Activated T-helper 2 cell treated with anti-CD3 and anti-CD28 coated beads, Interferon-gamma antibody, Interleukin-2, Interleukin-4, amounts not matched to agents 10 μg/mL and 5 μg/mL and 100 μg/mL, durations not matched to agents 14 hours and 24 hours and 36 hours (primary cell): ENCODE measurements around the gene RCAN2. TPM values are rescaled to one million over a fixed set of nuclear protein-coding genes. Genes with fewer than 3 reads are reported as not detected.

Source experiments
- DNase-seq: peaks from one replicate; pipeline ENCODE4 v3.0.0; 2021; ENCODE audit warnings: low spot score
- H3K27ac Mint-ChIP-seq: one replicate; pipeline ENCODE4 v1.8.0; 2021; ENCODE audit warnings: mixed read lengths
- H3K27me3 Mint-ChIP-seq: one replicate; pipeline ENCODE4 v1.8.0; 2021; ENCODE audit warnings: low read depth, mixed read lengths
- H3K36me3 Mint-ChIP-seq: one replicate; pipeline ENCODE4 v1.8.0; 2021; ENCODE audit warnings: low read depth, mixed read lengths
- H3K4me1 Mint-ChIP-seq: one replicate; pipeline ENCODE4 v1.8.0; 2021; ENCODE audit warnings: low read depth, mixed read lengths
- H3K4me3 Mint-ChIP-seq: one replicate; pipeline ENCODE4 v1.8.0; 2021; ENCODE audit warnings: low read depth, mild to moderate bottlenecking, moderate library complexity, mixed read lengths
- H3K9me3 Mint-ChIP-seq: one replicate; pipeline ENCODE4 v1.8.0; 2021; ENCODE audit warnings: mixed read lengths
- intact Hi-C: fragments of 100-400 bp; cut with micrococcal nuclease; formaldehyde crosslinking; loops from one replicate; pipeline ENCODE4 v1.15.1; 2023
- total RNA-seq: library from RNA; stranded (reverse); gene quantifications from 2 replicates; pipeline ENCODE4 v1.2.3, GENCODE V29; 2022

RCAN2 gene
- total RNA-seq, 1 donor from 2014 or later = not detected

DNA sequence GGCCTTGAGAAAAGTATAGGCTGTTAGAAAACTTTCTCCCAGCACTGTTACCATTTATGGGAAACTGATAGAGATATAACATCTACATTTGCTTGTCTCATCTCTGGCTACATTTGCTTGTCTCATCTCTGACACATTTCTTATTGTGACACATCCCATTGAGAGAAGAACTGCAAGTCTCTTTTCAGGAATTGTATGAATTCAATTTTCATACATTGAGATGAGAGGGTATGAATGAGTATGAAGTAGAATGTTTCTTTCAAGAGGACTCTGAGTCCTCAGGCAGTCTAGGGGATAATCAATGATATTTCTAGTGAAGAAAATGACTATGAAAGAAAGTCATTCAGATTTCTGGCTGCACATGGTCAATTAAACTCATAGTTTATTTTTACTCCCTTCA lies 282.9 kb downstream of the RCAN2 start:
- Mint-ChIP-seq H3K4me1 (no peaks in the 10 kb centered on the region), H3K27ac (no peak overlapping the region), H3K9me3 (no peaks in the 10 kb centered on the region), H3K4me3 (no peak overlapping the region), H3K27me3 (peaks cover 13% of the 10 kb centered on the region), H3K36me3 (no peaks in the 10 kb centered on the region)
- intact Hi-C loops = no loop called here
- no peak for DNase-seq

DNA sequence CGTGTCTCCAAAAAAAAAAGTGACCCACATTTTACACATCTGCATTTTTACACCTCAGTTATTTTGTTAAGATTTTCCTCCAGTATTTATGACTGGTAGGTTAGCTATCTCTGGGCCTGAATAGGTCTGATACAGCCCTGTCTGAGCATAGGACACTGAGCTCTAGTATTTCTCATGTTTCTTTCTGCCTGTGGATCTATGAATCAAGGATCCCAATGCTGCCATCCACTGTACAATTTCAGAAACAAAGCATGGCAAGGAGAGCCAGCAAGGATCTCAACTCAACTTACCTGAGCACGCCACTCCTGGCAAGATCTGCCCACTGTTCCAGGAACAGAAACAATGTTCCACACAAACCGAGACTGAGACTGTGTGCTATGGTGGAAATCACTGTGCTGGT lies 284.1 kb downstream of the RCAN2 start:
- Mint-ChIP-seq H3K27me3 (peaks cover 13% of the 10 kb centered on the region), H3K27ac (no peak overlapping the region), H3K9me3 (no peaks in the 10 kb centered on the region), H3K36me3 (no peaks in the 10 kb centered on the region), H3K4me1 (no peaks in the 10 kb centered on the region), H3K4me3 (no peak overlapping the region)
- DNase-seq = no peak
- intact Hi-C loops = no loop called here

DNA sequence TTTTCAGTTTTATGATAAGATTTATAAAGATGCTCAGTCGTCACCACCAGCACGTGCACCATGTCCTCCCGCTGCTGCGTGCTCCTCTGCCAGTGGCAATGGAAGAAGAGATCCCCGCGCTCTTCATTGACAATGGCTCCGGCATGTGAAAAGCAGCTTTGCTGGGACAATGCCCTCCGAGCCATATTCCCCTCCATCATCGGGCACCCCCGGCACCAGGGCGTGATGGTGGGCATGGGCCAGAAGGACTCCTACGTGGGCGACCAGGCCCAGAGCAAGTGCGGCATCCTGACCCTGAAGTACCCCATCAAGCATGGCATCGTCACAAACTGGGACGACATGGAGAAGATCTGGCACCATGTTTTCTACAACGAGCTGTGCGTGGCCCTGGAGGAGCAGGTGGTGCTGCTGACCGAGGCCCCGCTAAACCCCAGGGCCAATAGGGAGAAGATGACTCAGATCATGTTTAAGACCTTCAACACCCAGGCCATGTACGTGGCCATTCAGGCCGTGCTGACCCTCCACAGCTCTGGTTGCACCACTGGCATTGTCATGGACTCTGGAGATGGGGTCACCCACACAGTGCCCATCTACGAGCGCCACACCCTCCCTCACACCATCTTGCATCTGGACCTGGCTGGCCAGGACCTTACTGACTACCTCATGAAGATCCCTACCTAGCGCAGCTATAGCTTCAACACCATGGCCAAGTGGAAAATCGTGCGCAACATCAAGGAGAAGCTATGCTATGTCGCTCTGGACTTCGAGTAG lies 286.2 kb downstream of the RCAN2 start:
- H3K27ac Mint-ChIP-seq = no peak overlapping the region
- no peak overlapping the region for H3K4me3 Mint-ChIP-seq
- H3K36me3 Mint-ChIP-seq = no peaks in the 10 kb centered on the region
- peaks cover 15% of the 10 kb centered on the region for H3K27me3 Mint-ChIP-seq
- intact Hi-C loops = no loop called here
- H3K4me1 Mint-ChIP-seq = no peaks in the 10 kb centered on the region
- DNase-seq = no peak
- H3K9me3 Mint-ChIP-seq = no peaks in the 10 kb centered on the region

DNA sequence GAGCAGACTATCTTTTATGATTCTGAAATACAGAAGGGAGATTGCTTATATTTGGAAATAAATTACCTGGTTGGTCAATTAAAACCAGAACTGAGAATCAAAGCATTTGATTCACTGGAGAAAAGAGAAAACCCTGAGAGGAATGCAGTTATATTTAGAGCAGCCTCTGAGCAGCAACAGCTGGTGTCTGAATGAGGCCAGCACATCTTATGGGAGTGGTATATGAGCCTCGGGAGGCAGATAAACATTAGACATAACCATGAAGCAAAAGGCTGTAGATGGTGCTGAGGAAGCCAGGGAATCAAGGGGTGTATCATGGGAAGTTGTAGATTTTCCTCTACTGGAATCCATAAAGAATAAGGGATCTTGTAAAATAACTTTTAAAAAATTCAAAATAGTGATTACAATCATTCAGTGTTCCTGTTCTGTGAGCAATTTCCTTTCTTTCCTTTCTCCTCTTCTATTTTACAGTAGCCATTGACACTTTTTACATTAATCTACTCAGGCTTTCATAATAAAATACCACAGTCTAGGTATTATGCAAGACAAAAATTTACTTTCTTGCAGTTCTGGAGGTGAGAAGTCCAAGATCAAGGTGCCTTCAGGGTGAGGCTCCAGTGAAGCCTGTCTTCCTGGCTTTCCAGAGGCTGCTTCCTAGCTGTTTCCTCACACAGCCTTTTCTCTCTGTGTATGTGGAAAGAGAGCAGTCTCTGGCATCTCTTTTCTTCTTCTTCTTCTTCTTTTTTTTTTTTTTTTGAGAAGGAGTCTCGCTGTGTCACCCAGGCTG lies 287.7 kb downstream of the RCAN2 start:
- no peaks in the 10 kb centered on the region for H3K36me3 Mint-ChIP-seq
- no peaks in the 10 kb centered on the region for H3K9me3 Mint-ChIP-seq
- H3K27ac Mint-ChIP-seq = no peak overlapping the region
- no peak for DNase-seq
- H3K4me1 Mint-ChIP-seq = no peaks in the 10 kb centered on the region
- intact Hi-C loops = no loop called here
- H3K4me3 Mint-ChIP-seq = no peak overlapping the region
- H3K27me3 Mint-ChIP-seq = peaks cover 16% of the 10 kb centered on the region

DNA sequence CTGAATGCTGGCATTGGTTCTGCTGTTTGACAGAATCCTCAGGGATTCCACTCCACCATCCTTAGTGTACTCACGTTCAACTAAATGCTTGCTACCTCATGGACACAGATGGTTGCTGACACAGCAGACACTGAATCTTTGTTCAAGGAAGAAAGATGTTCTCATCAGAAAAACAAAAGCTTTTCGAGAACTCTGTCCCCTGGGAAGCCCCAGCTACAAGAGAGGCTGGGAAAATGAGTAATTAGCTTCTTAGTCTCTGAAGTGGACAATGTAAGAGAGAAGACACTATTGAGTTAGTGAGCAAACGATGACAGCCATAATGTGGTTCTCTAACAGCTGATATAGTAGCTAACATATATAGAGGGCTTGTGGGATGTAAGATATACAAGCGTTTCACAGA lies 289.5 kb downstream of the RCAN2 start:
- H3K36me3 Mint-ChIP-seq = no peaks in the 10 kb centered on the region
- peaks cover 13% of the 10 kb centered on the region for H3K27me3 Mint-ChIP-seq
- H3K27ac Mint-ChIP-seq = no peak overlapping the region
- no peak for DNase-seq
- H3K4me1 Mint-ChIP-seq = no peaks in the 10 kb centered on the region
- H3K9me3 Mint-ChIP-seq = no peaks in the 10 kb centered on the region
- no peak overlapping the region for H3K4me3 Mint-ChIP-seq
- intact Hi-C loops = no loop called here

DNA sequence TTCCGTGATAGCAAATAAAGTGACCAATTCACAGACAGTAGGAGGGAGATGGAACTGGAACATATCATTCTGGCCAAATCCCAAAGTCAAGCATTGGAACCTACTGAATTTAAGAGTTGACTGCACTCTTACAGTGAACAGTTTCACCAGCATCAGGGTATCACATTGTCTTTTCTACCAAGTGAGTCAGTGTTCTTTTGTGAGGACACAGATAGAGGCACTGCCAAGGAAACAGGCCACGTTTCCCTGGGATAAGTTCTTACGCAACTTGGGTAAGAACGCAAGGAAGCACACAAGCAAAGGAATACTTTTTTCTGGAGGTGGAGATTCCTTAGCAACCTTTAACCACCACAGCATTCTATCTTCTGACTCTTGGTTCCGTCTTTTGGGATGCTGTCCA lies 291.9 kb downstream of the RCAN2 start:
- Mint-ChIP-seq H3K9me3 (no peaks in the 10 kb centered on the region), H3K36me3 (no peaks in the 10 kb centered on the region), H3K27me3 (peaks cover 20% of the 10 kb centered on the region), H3K4me1 (no peaks in the 10 kb centered on the region), H3K27ac (no peak overlapping the region), H3K4me3 (no peak overlapping the region)
- no peak for DNase-seq
- intact Hi-C loops = no loop called here

DNA sequence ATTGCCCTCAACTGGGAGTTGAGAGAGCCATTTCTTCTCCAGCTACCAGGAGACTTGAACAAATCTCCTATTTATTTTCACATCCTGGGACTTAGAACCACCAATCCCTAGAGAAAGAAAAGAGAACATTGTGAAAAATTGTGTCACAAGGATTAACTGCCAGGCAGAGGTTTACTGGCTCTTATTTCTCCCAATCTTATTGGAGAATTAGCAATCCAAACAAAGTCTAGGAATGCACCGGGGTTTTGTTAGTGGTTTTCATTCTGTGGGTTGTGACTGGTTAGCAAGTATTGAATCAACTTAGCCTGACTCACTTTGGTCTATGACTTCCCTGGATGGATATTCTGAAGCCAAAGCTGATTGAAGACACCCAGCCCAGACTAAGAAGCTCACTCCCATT lies 299.3 kb downstream of the RCAN2 start:
- Mint-ChIP-seq H3K27me3 (peaks cover 43% of the 10 kb centered on the region), H3K4me3 (no peak overlapping the region), H3K9me3 (no peaks in the 10 kb centered on the region), H3K27ac (no peak overlapping the region), H3K36me3 (no peaks in the 10 kb centered on the region), H3K4me1 (no peaks in the 10 kb centered on the region)
- intact Hi-C loops = no loop called here
- DNase-seq = no peak

DNA sequence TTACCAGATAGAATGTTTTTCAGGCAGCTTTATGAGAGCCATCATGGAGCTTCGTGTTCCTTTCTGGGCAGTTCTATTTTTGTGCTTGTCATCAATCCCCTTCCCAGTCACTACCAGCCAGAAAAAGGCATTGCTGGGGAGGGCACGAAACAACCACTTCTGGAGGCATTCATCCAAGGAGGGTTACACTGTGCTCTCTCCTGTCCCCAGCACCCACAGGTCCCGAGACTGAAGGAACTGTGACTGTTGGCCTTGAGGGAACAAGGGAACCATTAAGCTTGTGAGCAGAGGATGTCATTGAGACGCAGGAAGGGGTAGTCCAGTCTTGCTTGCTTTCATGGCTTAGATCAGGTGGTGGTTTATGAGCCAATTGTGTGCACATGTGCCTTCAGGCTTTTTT lies 300.4 kb downstream of the RCAN2 start:
- H3K9me3 Mint-ChIP-seq = no peaks in the 10 kb centered on the region
- H3K27me3 Mint-ChIP-seq = peaks cover 48% of the 10 kb centered on the region
- H3K4me3 Mint-ChIP-seq = no peak overlapping the region
- H3K27ac Mint-ChIP-seq = no peak overlapping the region
- no peaks in the 10 kb centered on the region for H3K36me3 Mint-ChIP-seq
- no peaks in the 10 kb centered on the region for H3K4me1 Mint-ChIP-seq
- intact Hi-C loops = no loop called here
- DNase-seq = no peak

DNA sequence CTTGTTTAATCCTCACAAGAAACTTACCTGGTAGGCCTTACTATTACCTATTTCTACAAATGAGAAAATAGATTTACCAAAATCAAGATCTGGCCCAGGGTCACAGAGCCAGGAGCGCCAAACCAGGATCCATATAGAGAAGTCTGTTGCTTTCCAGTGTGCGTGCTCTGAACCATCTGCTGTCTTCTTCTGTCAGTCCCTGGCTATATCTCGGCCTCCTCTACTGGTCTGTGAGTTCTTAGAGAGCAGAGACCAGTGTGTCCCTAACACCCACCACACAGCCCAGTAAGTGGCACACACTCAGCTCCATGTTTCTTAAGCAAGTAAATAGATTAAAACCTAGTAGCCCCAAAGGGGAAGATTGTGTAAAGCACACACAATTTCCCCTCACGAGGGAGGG lies 301.5 kb downstream of the RCAN2 start:
- Mint-ChIP-seq H3K36me3 (no peaks in the 10 kb centered on the region), H3K27me3 (peaks cover 55% of the 10 kb centered on the region), H3K9me3 (no peaks in the 10 kb centered on the region), H3K4me3 (no peak overlapping the region), H3K27ac (no peak overlapping the region), H3K4me1 (no peaks in the 10 kb centered on the region)
- no peak for DNase-seq
- intact Hi-C loops = no loop called here

DNA sequence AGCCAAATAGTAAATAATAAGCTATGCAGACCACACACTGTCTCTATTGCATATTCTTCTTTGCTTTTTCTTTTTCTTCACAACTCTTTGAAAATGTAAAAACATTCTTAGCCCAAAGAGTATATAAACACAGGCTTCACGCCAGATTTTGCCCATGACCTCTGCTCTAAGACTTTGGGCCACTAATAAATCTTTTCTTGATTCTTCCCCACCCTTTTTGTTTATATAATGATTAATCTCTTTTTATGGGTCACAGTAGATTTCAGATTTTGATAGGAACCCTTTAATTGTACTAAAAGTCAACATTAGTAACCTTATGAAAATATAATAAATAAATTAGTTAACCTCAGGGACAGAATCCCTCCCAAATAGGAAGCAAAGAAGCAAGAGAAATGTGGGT lies 304.7 kb downstream of the RCAN2 start:
- Mint-ChIP-seq H3K9me3 (no peaks in the 10 kb centered on the region), H3K4me1 (no peaks in the 10 kb centered on the region), H3K4me3 (no peak overlapping the region), H3K27ac (no peak overlapping the region), H3K27me3 (peaks cover 62% of the 10 kb centered on the region), H3K36me3 (no peaks in the 10 kb centered on the region)
- DNase-seq = no peak
- intact Hi-C loops = no loop called here

DNA sequence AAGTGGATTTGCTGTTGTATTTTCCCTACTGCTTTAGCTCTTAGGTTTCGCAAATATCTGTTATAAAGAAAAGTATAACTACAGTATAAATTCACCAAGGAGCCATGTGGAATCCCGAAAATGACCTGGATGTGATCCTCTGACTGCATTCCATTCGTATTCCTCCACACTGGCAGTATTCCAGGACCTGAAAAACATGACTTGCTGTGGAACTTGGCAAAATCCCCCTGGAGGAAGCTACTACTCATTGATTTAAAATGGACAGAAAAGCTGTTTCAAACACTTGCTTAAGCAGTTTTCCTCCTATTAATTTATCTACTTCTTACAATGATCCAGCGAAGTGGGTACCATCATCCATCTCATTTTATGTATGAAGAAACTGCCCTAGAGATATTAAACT lies 307.1 kb downstream of the RCAN2 start:
- Mint-ChIP-seq H3K4me1 (no peaks in the 10 kb centered on the region), H3K27ac (no peak overlapping the region), H3K9me3 (no peaks in the 10 kb centered on the region), H3K27me3 (peaks cover 70% of the 10 kb centered on the region), H3K4me3 (no peak overlapping the region), H3K36me3 (no peaks in the 10 kb centered on the region)
- intact Hi-C loops = no loop called here
- no peak for DNase-seq

DNA sequence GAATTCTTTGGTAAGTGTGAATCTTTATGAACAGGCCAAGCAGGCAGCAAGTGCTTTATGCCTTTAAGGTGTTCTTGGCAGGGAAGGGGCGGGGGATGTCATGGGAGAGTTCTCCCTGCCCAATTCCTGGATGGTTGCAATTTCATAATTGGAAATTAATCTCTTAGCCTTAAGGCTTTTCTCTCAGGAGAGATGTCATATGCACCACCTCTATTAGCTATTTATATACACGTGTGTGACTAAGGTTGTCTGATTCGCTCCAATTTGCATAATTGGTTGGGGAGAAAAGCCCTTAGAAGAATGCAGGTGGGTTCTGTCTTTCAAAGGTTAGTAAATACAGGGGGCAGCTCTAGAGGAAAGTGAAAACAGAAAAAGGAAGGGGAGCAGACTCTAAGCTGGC lies 315.3 kb downstream of the RCAN2 start:
- peaks cover 18% of the 10 kb centered on the region for H3K4me1 Mint-ChIP-seq
- peaks cover 85% of the 10 kb centered on the region for H3K27me3 Mint-ChIP-seq
- H3K36me3 Mint-ChIP-seq = no peaks in the 10 kb centered on the region
- no peak overlapping the region for H3K27ac Mint-ChIP-seq
- H3K4me3 Mint-ChIP-seq = no peak overlapping the region
- H3K9me3 Mint-ChIP-seq = no peaks in the 10 kb centered on the region
- no peak for DNase-seq
- intact Hi-C loops = loop anchor here (1.0 to 5.0 kb wide), 3 partner anchors 44 to 165 kb away; partner anchors contain the start of gene ENPP4

DNA sequence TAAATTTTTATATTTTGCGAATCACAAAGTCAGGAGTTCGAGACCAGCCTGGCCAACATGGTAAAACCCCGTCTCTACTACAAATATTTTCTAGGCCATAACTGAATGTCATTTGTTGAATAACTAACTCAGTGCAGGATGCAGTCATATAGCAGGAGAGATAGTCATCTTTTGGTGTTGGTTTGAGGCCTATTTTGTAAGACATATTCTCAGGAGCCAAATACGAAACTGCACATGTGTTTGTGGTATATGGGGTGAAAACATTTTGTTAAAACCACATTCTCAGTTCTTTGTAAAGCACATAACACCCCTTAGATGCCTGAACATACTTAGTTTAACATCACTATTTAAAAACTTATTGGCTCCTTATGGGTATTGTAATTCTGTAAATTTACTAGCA lies 315.8 kb downstream of the RCAN2 start:
- DNase-seq = peak; percentile 12
- H3K4me3 Mint-ChIP-seq = no peak overlapping the region
- H3K27ac Mint-ChIP-seq = no peak overlapping the region
- H3K4me1 Mint-ChIP-seq = peaks cover 18% of the 10 kb centered on the region
- no peaks in the 10 kb centered on the region for H3K36me3 Mint-ChIP-seq
- no peaks in the 10 kb centered on the region for H3K9me3 Mint-ChIP-seq
- intact Hi-C loops = loop anchor here (1.0 to 5.0 kb wide), 3 partner anchors 45 to 165 kb away; partner anchors contain the start of gene ENPP4
- H3K27me3 Mint-ChIP-seq = peaks cover 84% of the 10 kb centered on the region
